ENCODE results near the gene PLEKHA4. TPM values are rescaled to one million over a fixed set of nuclear protein-coding genes. Genes with fewer than 3 reads are reported as not detected.
A peak's percentile ranks its signal among the peaks of the same experiment; 100 is the strongest.
"Not testable (repeated sequence)": the region's sequence is repeated elsewhere in the genome, so short reads cannot be mapped to it uniquely, and the experiment has no call there.

The PLEKHA4 gene, protein sequence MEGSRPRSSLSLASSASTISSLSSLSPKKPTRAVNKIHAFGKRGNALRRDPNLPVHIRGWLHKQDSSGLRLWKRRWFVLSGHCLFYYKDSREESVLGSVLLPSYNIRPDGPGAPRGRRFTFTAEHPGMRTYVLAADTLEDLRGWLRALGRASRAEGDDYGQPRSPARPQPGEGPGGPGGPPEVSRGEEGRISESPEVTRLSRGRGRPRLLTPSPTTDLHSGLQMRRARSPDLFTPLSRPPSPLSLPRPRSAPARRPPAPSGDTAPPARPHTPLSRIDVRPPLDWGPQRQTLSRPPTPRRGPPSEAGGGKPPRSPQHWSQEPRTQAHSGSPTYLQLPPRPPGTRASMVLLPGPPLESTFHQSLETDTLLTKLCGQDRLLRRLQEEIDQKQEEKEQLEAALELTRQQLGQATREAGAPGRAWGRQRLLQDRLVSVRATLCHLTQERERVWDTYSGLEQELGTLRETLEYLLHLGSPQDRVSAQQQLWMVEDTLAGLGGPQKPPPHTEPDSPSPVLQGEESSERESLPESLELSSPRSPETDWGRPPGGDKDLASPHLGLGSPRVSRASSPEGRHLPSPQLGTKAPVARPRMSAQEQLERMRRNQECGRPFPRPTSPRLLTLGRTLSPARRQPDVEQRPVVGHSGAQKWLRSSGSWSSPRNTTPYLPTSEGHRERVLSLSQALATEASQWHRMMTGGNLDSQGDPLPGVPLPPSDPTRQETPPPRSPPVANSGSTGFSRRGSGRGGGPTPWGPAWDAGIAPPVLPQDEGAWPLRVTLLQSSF
- 10 to 100 TPM in 1 of 2 experiments, 1 to 10 TPM in 1; 7.0 to 10.9 TPM for total RNA-seq

DNA sequence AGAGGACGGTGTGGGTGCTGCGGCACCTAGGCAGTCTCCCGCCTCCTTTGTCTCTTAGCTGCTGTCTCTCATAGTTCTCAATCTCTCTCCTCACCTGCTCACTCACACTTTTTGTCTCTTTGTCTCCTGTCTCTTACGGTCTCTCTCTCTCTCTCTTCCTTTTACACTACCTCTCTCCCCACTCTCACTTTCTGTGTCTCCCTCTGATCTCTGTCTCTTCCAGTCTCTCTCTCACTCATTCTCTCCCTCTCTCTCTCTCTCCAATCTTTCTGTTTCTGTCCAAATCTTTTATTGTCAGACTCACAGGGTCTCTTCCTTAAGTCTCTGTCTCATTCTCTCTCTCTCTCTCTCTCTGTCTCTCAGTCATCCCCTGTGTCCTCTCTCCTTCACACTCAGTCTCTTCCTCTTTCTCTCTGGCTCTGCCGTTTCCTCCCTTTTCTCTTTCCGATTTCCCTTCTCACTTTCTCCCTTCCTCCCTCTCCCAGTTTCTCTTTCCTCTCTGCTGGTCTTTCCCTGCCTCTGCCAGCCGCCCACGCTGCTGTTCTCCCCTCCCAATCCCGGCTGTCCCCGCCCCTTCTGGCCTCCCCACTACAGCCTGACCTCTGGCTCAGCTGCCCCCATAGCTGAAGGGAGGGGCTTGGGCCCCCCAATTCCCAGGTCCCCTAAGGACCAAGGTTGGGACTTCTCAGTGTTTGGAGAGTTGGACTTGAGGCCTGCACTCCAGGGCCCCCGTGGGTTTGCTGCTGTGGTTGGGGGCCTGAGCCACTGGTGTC, at the start of gene PLEKHA4:
Gene PLEKHA4 (minus strand): TSS at position 504 of the 773 bp plus-strand sequence. CDS start 997 bp downstream, outside the sequence.
- POLR2A ChIA-PET, result no interaction called here
- no peak within 1 kb of the TSS for H3K4me3 Mint-ChIP-seq
- peak within 1 kb of the TSS; percentile 12 for H3K27ac Mint-ChIP-seq
- peaks cover 10% of the 10 kb centered on the region for H3K36me3 Mint-ChIP-seq (ENCODE audit: low read depth)
- ATAC-seq (no peak), DNase-seq (no peak)
- peaks cover 11% of the 10 kb centered on the region for H3K4me1 Mint-ChIP-seq
- no peaks in the 10 kb centered on the region for H3K9me3 Mint-ChIP-seq (ENCODE audit: low read depth)
- intact Hi-C loops (cut with DNase I, micrococcal nuclease), result no loop called here
- no peaks in the 10 kb centered on the region for H3K27me3 Mint-ChIP-seq
- CTCF ChIA-PET, result no interaction called here

DNA sequence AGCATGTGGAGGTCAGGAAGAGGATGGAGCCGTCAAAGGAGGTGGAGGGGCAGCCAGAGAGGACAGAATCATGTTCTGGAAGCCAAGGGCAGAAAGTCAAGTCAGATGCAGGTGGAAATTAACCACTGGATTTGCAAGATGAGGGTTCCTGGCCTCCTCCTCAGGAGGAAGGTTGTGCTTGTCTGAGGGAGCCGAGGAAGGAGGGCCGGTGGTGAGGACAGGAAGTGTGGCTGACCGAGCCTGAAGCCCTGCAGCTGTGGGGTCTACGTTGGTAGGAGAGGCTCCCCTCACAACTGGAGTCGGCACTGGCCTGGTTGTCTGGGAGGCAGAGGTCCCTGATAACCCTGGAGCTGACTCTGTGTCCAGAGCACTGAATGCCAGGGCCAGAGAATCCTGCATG, 49.7 kb upstream of the PLEKHA4 start:
- POLR2A ChIA-PET, result interaction anchor here (0.6 to 1.1 kb wide), 2 partner anchors 7 to 46 kb away, joined by 3 to 5 read pairs; partner anchors contain the start of gene PPP1R15A
- ATAC-seq (no peak), DNase-seq (no peak)
- H3K36me3 Mint-ChIP-seq (ENCODE audit: low read depth), result peaks cover 30% of the 10 kb centered on the region
- H3K4me1 Mint-ChIP-seq, result no peaks in the 10 kb centered on the region
- H3K27ac Mint-ChIP-seq, result no peak overlapping the region
- no peaks in the 10 kb centered on the region for H3K27me3 Mint-ChIP-seq
- no peaks in the 10 kb centered on the region for H3K9me3 Mint-ChIP-seq (ENCODE audit: low read depth)
- H3K4me3 Mint-ChIP-seq, result no peak overlapping the region
- CTCF ChIA-PET, result interaction anchor here (0.7 kb wide), 1 partner anchor 86 kb away, joined by 3 read pairs; no protein-coding TSS in a partner anchor
- intact Hi-C loops (cut with DNase I, micrococcal nuclease), result no loop called here

DNA sequence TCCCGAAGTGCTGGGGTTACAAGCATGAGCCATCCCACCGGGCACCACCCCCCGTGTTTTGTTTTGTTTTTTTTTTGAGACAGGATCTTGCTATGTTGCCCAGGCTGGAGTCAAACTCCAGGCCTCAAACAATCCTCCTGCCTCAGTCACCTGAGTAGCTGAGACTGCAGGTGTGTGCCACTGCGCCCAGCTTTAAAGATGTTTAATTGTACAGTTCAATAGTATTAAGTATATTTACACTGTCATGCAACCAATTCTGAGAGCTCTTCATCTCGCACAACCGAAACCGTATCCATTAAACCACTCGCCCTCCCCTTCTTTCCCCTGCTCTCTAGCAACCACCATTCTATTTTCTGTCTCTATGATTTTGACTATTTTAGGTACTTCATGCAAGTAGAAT, 47.3 kb upstream of the PLEKHA4 start:
- Mint-ChIP-seq H3K27ac (no peak overlapping the region), H3K4me1 (no peaks in the 10 kb centered on the region), H3K4me3 (no peak overlapping the region), H3K9me3 (ENCODE audit: low read depth) (no peaks in the 10 kb centered on the region), H3K36me3 (ENCODE audit: low read depth) (peaks cover 42% of the 10 kb centered on the region), H3K27me3 (no peaks in the 10 kb centered on the region)
- no peak for ATAC-seq
- DNase-seq, result no peak
- ChIA-PET CTCF (no interaction called here), POLR2A (no interaction called here)
- intact Hi-C loops (cut with DNase I, micrococcal nuclease), result no loop called here

DNA sequence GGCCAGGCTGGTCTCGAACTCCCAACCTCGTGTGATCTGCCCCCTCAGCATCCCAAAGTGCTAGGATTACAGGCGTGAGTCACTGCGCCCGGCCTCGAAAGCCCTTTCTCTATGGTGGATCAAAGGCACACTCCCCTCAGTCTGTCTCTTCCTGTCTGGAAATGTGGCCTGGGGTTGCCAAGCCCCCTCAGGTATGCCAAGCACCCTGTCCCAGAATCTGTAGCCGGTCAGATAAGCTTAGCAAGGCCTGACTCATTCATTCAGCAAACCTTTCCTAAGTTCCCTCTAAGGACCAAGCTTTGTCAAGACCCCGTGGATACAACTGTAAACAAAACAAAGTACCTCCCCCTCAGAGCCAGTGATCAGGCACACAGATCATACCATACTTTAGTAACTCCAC, 45.8 kb upstream of the PLEKHA4 start:
- POLR2A ChIA-PET, result no interaction called here
- no peak overlapping the region for H3K27ac Mint-ChIP-seq

DNA sequence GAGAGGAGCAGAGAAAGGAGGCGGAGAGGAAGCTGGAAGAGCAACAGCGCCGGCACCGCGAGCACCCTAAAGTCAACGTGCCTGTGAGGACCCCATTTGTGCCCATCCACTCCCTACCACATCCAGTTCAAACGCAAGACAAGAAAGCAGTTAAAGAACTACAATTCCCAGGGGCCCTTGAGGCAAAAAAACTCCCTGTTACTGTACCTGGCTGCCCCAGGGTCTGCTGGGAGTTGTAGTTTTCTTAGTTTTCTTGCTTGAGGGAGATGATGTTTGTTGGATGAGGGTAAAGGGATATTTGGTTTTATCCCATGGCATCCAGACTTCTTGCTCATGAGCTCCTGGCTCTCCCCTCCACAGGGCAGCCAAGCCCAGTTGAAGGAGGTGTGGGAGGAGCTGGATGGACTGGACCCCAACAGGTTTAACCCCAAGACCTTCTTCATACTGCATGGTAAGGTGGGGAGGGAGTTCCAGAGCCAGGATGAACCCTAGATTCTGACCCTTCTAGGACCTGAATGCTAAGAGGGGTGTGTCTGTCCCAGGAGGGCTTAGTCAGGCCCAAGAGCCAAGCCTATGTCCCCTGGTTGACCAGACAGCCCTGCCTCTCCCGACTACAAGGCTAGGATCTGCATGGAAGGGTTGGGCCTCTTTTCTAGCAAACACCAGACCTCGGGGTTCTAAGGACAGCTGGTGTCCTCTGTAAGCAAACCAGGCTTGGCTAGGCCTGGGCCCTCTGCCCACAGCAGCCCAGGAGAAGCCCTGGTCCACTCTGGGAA, 44.9 kb upstream of the PLEKHA4 start:
- H3K36me3 Mint-ChIP-seq (ENCODE audit: low read depth), result peaks cover 48% of the 10 kb centered on the region
- peak; percentile 80 for ATAC-seq
- intact Hi-C loops (cut with DNase I, micrococcal nuclease), result no loop called here

More for the DNA sequence above, 45.8 kb upstream of the PLEKHA4 start:
- CTCF ChIA-PET, result no interaction called here
- ATAC-seq (no peak), DNase-seq (no peak)
- Mint-ChIP-seq H3K36me3 (ENCODE audit: low read depth) (peaks cover 48% of the 10 kb centered on the region), H3K4me1 (no peaks in the 10 kb centered on the region), H3K4me3 (no peak overlapping the region), H3K9me3 (ENCODE audit: low read depth) (no peaks in the 10 kb centered on the region), H3K27me3 (no peaks in the 10 kb centered on the region)
- intact Hi-C loops (cut with DNase I, micrococcal nuclease), result no loop called here

DNA sequence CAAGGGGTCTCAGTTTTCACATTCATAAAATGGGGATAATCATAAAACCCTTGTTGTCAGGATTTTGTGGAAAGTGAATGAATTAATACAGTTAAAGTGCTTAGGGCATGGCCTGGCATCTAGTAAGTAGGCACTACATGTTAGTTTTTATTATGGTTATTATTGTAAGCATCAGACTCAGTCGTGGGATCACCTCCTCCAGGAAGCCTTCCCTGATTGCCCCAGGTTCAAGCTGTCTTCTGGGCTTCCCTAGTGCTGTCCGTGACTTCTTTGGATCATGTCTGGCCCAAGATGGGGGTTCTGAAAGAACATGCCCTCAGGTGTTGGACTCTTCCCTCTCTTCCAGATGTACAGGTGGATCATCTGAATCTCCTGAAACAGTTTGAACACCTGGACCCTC, 42.4 kb upstream of the PLEKHA4 start:
- H3K4me3 Mint-ChIP-seq, result no peak overlapping the region
- ATAC-seq (no peak), DNase-seq (no peak)
- H3K36me3 Mint-ChIP-seq (ENCODE audit: low read depth), result peaks cover 53% of the 10 kb centered on the region
- CTCF ChIA-PET, result no interaction called here
- H3K4me1 Mint-ChIP-seq, result no peaks in the 10 kb centered on the region
- no peak overlapping the region for H3K27ac Mint-ChIP-seq
- POLR2A ChIA-PET, result no interaction called here
- H3K9me3 Mint-ChIP-seq (ENCODE audit: low read depth), result no peaks in the 10 kb centered on the region
- intact Hi-C loops (cut with DNase I, micrococcal nuclease), result no loop called here
- H3K27me3 Mint-ChIP-seq, result no peaks in the 10 kb centered on the region

More for the DNA sequence above, 44.9 kb upstream of the PLEKHA4 start:
- CTCF ChIA-PET, result interaction anchor here (0.6 to 1.4 kb wide), 2 partner anchors 43 to 57 kb away, joined by 3 read pairs; no protein-coding TSS in a partner anchor
- no peaks in the 10 kb centered on the region for H3K4me1 Mint-ChIP-seq
- H3K4me3 Mint-ChIP-seq, result no peak overlapping the region
- no peak overlapping the region for H3K27ac Mint-ChIP-seq
- H3K9me3 Mint-ChIP-seq (ENCODE audit: low read depth), result no peaks in the 10 kb centered on the region
- peak; percentile 45 for DNase-seq
- no peaks in the 10 kb centered on the region for H3K27me3 Mint-ChIP-seq
- POLR2A ChIA-PET, result no interaction called here

DNA sequence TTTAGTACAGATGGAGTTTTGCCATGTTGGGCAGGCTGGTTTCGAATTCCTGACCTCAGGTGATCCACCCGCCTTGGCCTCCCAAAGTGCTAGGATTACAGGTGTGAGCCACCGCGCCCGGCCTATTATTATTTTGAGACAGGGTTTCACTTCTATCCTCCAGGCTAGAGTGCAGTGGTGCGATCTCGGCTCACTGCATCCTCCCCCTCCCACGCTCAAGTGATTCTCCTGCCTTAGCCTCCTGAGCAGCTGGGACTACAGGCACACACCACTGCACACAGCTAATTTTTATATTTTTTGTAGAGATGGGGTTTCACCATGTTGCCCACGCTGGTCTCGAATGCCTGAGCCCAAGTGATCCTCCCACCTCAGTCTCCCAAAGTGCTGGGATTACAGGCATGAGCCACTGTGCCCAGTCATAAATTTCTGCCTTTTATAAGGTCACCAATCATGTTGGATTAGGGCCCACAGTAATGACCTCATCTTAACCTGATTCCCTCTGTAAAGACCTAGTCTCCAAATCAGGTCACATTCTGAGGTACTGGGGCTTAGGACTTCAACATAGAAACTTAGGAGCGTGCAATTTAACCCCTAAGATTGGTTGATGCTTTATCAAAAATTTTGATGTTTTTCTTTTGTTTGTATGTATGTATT, 41.1 kb upstream of the PLEKHA4 start:
- POLR2A ChIA-PET; H3K9me3 Mint-ChIP-seq (ENCODE audit: low read depth); intact Hi-C loops (cut with DNase I, micrococcal nuclease); ATAC-seq; H3K27me3 Mint-ChIP-seq; H3K4me1 Mint-ChIP-seq; H3K4me3 Mint-ChIP-seq; H3K27ac Mint-ChIP-seq; DNase-seq: not testable (repeated sequence)
- H3K36me3 Mint-ChIP-seq (ENCODE audit: low read depth), result peaks cover 61% of the 10 kb centered on the region
- CTCF ChIA-PET, result interaction anchor here (0.6 kb wide), 1 partner anchor 34 kb away, joined by 3 read pairs; no protein-coding TSS in a partner anchor

DNA sequence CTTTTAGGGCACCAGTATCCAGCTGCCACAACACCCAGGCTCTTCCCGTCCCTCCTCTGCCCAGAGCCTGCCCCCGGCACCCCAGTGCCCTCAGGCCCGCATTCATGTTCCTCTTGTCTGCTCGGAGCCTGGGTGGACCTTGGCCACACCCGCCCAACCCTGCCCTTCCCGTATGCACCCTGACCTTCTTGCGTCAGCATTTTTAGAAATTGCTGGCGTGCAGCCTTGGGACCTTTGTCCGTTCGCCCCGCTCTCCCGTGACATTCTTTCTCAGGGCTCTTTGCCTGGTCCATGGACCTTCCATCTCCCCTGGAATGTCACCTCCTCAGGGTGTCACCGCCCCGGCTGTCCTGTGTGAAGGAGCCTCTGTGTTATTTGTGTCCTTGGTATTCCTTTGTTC, 39.3 kb upstream of the PLEKHA4 start:
- ChIA-PET CTCF (no interaction called here), POLR2A (no interaction called here)
- DNase-seq, result no peak
- no peaks in the 10 kb centered on the region for H3K9me3 Mint-ChIP-seq (ENCODE audit: low read depth)
- no peak for ATAC-seq
- H3K4me3 Mint-ChIP-seq, result no peak overlapping the region
- peaks cover under 1% of the 10 kb centered on the region for H3K4me1 Mint-ChIP-seq
- intact Hi-C loops (cut with DNase I, micrococcal nuclease), result no loop called here
- H3K36me3 Mint-ChIP-seq (ENCODE audit: low read depth), result peaks cover 57% of the 10 kb centered on the region
- H3K27me3 Mint-ChIP-seq, result no peaks in the 10 kb centered on the region
- no peak overlapping the region for H3K27ac Mint-ChIP-seq

DNA sequence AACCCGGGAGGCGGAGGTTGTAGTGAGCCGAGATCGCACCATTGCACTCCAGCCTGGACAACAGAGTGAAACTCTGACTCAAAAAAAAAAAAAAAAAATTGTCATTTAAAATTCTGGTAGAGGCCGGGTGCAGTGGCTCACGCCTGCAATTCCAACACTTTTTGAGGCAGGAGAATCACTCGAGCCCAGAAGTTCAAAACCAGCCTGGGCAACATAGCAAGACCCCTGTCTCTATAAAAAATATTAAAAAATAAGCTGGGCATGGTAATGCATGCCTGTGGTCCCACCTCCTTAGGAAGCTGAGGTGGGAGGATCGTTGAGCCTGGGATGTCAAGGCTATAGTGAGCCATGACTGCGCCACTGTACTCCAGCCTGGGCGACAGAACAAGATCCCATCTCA, 37.9 kb upstream of the PLEKHA4 start:
- intact Hi-C loops (cut with DNase I, micrococcal nuclease), result no loop called here
- ChIA-PET POLR2A (interaction anchor here (0.9 kb wide), 1 partner anchor 87 kb away, joined by 4 read pairs; the partner anchor contains the start of gene RUVBL2), CTCF (interaction anchor here (0.7 kb wide), 1 partner anchor 357 kb away, joined by 3 read pairs; no protein-coding TSS in a partner anchor)
- peaks cover 56% of the 10 kb centered on the region for H3K36me3 Mint-ChIP-seq (ENCODE audit: low read depth)
- DNase-seq, result no peak
- H3K4me3 Mint-ChIP-seq, result no peak overlapping the region
- no peak overlapping the region for H3K27ac Mint-ChIP-seq
- H3K27me3 Mint-ChIP-seq, result no peaks in the 10 kb centered on the region
- peaks cover 10% of the 10 kb centered on the region for H3K4me1 Mint-ChIP-seq
- no peaks in the 10 kb centered on the region for H3K9me3 Mint-ChIP-seq (ENCODE audit: low read depth)
- no peak for ATAC-seq

DNA sequence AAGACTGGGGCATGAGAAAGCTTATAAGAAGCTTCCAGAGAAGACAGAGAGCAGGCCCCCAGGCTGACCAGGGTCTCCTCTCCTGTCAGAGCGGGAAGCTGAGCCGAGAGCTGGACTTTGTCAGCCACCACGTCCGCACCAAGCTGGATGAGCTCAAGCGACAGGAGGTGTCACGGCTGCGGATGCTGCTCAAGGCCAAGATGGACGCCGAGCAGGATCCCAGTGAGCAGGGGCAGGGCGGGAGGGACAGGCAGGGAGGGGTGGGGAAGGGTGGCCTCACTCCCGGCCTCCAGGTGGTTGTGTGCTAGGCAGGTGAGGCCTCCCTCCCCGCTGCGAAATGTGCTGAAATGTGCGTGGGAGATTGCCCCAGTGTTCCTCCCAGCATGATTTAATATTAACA, 37.2 kb upstream of the PLEKHA4 start:
- H3K27me3 Mint-ChIP-seq, result no peaks in the 10 kb centered on the region
- peaks cover 16% of the 10 kb centered on the region for H3K4me1 Mint-ChIP-seq
- no peak overlapping the region for H3K27ac Mint-ChIP-seq
- no peak for DNase-seq
- no peak for ATAC-seq
- POLR2A ChIA-PET, result no interaction called here
- no peak overlapping the region for H3K4me3 Mint-ChIP-seq
- no peaks in the 10 kb centered on the region for H3K9me3 Mint-ChIP-seq (ENCODE audit: low read depth)
- CTCF ChIA-PET, result interaction anchor here (0.7 kb wide), 1 partner anchor 357 kb away, joined by 3 read pairs; no protein-coding TSS in a partner anchor
- intact Hi-C loops (cut with DNase I, micrococcal nuclease), result no loop called here
- H3K36me3 Mint-ChIP-seq (ENCODE audit: low read depth), result peaks cover 56% of the 10 kb centered on the region
